Neural cell (in vitro differentiated cells): ENCODE measurements around the gene KLF13.

Experiments
- RAD21 ChIP-seq: fragments of 450-650 bp; conservative IDR thresholded peaks from 2 replicates; pipeline ENCODE4 v1.6.1; 2014; ENCODE audit warnings: antibody characterized with exemption, mild to moderate bottlenecking, moderate library complexity
- SMC3 ChIP-seq: fragments of 450-650 bp; conservative IDR thresholded peaks from 2 replicates; pipeline ENCODE4 v1.6.1; 2014; ENCODE audit warnings: antibody characterized with exemption, mild to moderate bottlenecking, moderate library complexity; ENCODE audit not compliant: poor library complexity
- TF ChIP-seq, protein P1 (sequence below): fragments of 450-650 bp; IDR thresholded peaks from 2 replicates; pipeline ENCODE4 v1.5.1; 2014; ENCODE audit warnings: antibody characterized with exemption, mild to moderate bottlenecking, moderate library complexity; ENCODE audit not compliant: poor library complexity, severe bottlenecking

DNA sequence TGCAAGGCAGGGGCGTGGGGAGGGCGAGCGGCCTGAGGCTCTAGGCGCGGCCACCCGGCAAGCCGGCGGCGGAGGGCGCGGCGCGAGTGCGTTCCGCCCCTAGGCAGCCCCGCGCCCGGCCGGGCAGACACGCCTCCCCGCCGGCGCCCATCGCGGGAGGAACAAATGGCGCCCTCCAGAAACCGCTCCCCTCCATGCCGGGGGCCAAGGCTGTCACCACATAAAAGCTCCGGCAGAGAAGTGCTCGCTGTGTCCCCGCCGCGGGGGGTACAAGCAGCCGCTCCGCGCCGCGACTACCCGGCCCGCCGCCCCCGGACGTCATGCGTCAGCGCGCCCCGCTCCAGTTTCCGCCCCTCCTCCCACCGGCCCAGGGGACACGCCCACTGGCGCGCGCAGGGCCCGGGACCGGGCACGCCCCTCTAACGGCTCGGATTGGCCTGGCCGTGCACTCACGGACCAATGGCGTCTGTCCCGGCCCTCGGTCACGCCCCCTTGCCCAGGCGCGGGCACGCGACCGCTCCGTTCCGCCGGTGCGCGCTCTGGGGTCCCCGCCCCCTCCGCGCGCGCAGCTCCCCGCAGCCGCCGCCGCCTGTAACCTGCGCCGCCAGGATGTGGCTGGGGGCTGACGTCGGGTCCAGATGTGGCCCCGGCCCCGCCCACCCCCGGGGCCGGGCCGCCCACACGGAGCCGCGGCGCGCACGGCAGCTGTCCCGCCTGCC, at the start of gene KLF13:
- TF ChIP-seq RAD21 (peak; percentile 42), SMC3 (no peak)
- TF ChIP-seq, protein P1, sequence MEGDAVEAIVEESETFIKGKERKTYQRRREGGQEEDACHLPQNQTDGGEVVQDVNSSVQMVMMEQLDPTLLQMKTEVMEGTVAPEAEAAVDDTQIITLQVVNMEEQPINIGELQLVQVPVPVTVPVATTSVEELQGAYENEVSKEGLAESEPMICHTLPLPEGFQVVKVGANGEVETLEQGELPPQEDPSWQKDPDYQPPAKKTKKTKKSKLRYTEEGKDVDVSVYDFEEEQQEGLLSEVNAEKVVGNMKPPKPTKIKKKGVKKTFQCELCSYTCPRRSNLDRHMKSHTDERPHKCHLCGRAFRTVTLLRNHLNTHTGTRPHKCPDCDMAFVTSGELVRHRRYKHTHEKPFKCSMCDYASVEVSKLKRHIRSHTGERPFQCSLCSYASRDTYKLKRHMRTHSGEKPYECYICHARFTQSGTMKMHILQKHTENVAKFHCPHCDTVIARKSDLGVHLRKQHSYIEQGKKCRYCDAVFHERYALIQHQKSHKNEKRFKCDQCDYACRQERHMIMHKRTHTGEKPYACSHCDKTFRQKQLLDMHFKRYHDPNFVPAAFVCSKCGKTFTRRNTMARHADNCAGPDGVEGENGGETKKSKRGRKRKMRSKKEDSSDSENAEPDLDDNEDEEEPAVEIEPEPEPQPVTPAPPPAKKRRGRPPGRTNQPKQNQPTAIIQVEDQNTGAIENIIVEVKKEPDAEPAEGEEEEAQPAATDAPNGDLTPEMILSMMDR = no peak
